ENCODE results near the gene AP1B1.

DNA sequence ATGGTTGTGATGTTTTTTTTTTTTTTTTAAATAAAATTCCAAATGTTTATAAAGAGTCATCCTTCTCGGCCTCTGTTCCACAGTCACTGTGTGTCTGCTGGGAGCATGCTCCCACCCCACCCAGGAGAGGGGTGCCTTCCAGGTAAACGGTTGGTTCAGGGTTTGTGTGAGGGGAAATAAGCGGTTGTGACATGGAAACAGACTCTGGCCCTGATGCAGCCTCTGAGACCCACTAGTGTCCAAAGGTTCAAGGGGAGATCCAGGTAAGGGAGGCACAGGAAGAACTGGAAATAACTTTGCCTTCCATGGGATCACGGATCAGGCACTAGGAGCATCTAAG lies 87.9 kb downstream of the AP1B1 start:
- TF ChIP-seq, protein P1, sequence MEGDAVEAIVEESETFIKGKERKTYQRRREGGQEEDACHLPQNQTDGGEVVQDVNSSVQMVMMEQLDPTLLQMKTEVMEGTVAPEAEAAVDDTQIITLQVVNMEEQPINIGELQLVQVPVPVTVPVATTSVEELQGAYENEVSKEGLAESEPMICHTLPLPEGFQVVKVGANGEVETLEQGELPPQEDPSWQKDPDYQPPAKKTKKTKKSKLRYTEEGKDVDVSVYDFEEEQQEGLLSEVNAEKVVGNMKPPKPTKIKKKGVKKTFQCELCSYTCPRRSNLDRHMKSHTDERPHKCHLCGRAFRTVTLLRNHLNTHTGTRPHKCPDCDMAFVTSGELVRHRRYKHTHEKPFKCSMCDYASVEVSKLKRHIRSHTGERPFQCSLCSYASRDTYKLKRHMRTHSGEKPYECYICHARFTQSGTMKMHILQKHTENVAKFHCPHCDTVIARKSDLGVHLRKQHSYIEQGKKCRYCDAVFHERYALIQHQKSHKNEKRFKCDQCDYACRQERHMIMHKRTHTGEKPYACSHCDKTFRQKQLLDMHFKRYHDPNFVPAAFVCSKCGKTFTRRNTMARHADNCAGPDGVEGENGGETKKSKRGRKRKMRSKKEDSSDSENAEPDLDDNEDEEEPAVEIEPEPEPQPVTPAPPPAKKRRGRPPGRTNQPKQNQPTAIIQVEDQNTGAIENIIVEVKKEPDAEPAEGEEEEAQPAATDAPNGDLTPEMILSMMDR (IDR thresholded peaks at IDR 0.05; ENCODE audit: poor library complexity): no peak
- TF ChIP-seq EZH2 (IDR thresholded peaks at IDR 0.05; ENCODE audit: borderline replicate concordance): no peak
